SKM-1 treated with dmso at 0.1 percent for 144 hours (cell line): Measurements from ENCODE around the gene CDH24.

ENCODE experiments used
- DNase-seq: peaks from one replicate; lab custom pipeline; 2025; ENCODE audit not compliant: unreplicated experiment; lab: John Stamatoyannopoulos, UW

The CDH24 gene

DNA sequence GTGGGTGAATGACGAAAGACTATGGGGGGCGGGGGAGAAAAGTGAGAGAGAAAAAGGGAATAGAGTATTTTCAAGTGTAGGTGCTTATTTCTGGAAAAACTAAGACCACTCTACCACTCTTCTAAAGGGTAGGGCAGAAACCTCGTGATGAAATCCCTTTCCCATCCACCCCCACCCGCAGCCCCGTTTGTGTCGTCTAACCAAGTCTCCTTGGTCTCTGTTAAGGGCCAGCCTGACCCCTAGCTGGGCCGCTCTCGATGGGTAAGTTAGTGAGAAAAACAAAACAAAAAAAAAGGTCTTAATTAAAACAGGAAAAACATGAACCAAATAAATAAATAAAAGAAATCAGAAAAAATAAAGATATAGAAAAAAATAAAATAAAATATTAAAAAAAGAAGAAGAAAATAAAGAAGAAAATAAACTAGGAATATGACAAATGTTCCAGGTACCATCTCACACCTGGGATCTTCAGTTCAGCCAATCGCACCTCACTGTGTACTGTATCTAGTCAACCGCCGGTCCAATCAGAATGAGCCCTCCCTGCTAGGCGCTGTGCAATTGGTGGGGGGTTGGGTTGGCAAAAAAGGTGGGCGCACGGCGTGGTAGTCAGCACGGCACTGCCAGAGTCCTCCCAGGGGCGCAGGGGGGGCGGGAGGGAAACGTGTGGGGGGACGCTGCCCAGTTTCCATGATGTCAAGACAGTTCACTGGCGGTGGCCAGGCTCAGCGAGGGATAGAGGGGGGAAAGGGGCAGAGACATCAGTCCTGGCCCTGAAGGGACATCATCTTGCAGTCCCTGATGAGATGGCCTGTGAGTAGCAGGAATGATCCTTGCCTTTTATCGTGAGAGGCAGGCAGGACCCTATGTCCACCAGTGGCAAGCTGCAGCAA is 9.8 kb upstream of the CDH24 start:
- no peak for DNase-seq

DNA sequence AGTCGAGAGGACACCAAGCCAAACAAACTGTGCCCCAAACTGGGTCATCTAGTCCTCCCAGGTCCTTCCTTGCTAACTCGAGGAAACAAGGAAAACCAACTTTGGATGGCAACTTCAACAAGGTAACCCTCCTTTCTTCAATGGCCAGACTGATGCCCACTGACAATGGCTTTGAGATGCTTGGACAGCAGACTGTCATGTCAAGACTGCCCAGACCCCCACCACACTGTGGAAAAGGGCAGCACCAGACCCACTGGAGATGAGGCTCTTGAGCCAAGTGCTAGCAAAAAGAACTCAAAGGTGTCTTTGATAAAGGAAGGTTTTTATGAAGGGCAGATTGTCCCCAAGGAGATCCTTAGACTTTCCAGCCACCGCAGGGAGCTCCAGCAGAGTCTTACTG is 9.0 kb upstream of the CDH24 start:
- no peak for DNase-seq

- DNase-seq, result no peak
Measured at GRCh38 chr14:23063601-23064000, 6.3 kb upstream of the CDH24 start.

GRCh38 chr14:23062002-23062401 is 4.7 kb upstream of the CDH24 start:
- no peak for DNase-seq

DNA sequence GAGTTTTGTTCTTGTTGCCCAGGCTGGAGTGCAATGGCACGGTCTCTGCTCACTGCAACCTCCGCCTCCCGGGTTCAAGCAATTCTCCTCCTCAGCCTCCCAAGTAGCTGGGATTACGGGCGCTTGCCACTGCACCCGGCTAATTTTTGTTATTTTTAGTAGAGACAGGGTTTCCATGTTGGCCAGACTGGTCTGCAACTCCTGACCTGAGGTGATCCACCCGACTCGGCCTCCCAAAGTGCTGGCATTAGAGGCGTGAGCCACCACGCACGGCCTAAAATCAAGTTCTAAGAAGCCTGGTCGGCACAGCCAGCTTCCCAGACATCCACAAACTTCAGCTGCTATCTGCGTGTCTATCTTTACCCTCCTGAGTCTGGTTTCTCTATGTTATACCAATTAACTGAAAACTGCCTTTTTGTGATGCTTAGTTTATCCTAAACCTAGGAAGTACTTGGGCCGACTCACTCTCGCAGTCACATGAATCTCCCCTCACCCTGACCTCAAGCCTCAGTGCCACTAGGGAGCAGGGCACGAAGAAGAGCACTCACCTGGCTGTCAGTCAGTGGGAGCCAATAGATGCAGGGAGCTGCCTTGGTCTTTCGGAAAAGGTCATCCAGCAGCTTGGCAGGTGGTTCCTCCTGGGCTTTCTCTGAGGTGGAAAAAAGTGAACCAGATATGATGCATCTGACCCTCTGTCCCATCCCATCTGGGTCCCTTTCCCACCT is 3.4 kb upstream of the CDH24 start:
- DNase-seq, result no peak

GRCh38 chr14:23058654-23059504 is 1.6 kb upstream of the CDH24 start:
- no peak for DNase-seq

GRCh38 chr14:23057757-23058653 is 685 bp upstream of the CDH24 start:
- DNase-seq, result no peak

DNA sequence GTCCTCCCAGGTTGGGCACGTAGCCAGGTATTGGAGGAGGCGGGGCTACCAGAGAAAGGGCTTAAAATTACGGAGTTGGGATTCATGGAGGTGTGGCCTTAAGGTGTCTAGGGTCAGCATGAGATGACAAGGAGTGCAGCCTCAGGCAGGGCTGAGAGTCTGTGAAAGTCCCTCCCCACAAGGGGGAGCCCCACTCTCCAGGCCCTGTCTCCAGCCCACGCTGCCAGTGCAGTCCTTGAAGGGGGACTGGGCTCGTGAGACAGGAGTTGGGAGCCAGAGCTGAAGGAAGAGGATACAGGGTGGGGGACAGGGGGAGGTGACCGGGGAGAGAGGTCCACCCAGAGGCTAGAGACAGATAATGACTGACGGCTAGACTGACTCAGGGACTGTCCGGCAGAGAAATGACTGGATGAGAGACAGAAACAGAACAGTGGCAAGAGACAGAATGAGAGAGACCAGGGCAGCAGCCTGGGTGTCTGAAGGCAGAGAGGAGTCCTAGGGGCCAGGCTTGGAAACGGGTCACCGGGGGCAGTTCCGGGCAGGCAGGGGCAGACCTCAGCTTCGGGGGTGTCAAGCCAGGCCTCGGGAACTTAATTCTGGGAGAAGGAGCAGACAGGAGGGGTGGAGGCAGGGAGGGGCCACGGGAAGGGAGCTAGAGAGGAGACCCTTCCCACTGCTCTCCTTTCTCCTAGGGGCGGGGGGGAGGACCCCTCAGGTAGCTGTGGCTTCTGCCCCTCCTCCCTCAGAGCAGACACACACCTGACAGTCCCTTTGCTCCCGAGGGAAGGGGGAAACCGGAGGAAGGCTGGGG is 970 bp downstream of the CDH24 start:
- DNase-seq, result no peak

DNA sequence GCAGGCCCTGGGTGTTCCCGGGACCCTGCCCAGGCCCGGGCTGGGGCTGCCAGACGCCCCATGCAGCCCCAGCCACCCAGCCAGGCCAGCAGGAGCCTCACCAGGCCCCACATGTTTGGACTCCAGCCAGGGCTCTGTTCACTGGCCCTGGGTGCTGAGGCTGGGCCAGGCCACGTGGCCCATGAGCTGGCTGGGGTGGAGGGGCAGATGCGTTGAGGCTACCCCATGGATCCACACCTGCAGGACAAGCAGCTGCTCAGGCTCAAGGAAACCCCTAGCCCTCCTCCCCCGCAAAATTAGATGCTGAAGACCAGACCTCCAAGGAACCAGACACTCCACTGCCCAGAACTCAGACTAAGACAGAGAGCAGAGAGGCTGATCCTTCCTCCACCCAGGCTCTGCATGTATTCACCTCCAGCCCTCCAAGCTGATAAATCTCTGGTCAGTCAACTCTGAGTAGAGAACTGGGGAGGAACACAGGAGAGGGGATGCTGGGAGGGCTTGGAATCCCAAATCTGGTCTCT is 1.6 kb downstream of the CDH24 start:
- no peak for DNase-seq

DNA sequence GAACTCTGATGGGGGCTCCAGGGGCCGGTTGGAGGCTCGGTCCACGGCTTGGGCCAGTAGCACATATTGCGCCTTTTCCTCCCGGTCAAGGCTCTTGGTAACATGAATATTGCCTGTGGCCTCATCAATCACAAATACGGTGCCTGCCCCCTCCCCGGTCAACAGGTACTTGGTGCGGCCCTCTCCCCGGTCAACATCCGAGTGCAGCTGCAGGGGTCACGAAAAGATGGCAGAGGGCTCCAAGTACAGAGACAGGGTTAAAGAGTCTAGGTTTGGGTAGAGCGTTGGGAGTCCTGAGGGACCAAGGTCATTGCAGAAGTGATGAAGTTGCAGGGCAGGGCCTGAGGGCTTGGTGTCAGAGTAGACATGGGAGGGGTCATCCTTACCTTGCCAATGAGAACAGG is 2.2 kb downstream of the CDH24 start:
- no peak for DNase-seq

DNA sequence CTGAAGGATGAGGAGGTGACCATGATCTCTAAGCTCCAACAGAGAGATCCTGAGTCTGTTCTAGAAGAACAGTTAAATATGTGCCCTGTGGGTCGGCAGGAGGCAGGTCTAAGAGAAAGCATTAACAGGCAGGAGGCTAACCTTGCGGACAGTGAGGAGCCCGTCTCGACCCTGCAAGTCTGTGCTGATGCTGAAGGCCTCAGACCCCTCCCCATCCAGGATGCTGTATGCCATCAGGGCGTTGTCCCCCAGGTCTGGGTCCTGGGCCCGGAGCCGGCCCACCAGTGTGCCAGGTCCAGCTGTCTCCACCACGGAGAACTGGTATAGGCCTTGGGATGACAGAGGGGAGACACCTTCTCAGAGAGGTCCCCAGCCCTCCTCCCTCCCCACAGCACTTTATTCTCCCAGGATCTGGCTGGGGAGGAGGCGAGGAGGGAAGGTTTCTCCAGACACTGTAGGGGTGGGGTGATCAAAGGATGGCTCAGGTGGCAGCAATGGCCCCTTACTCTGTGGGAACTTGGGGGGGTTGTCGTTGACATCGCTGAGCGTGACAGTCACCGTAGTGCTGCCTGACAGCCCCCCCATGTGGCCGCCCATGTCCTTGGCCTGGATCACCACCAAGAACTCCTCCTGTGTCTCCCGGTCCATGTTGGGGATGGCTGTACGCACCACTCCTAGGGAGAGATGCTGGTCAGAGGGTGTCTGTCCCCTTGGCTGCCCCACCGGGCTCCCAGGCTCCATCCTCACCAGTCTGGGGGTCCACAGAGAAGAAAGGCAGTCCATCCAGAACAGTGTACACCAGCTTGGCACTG is 3.1 kb downstream of the CDH24 start:
- DNase-seq, result no peak

DNA sequence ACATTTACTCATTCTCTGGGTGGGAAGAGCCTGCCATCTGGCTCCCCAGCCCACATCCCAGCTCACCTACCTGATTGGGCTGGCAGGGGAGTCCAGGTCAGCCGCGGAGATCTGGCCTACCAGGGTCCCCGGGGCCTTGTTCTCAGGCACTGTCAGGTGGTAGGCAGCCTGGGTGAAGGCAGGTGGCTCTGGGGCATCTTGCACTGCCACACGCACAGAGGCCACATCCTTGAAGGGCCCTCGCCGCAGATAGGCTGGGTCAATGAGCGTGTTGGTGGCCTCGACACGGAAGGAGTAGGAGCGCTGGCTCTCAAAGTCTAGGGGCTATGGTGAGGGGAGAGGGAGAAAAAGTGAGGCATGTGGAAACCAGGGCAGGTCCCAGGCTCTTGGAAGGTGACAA is 3.9 kb downstream of the CDH24 start:
- DNase-seq, result no peak

DNA sequence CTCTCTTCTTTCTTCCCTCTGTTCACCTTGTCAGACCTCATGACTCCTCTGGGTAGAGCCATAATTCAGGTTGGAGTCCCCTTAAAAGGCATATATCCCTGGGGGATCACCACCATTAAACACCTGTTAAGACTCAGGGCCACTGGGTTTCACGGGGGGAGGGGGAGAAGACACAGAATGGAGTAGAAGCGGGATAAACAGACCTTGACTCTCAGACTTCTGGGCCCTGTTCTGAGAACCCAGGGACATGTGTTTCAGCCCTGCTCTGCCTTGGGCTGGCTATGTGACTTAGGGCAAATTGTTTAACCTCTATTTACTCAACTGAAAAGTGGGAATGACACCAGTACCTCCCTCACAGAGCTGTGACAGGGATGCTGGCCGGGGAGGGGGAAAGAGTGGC is 4.6 kb downstream of the CDH24 start:
- DNase-seq, result no peak

DNA sequence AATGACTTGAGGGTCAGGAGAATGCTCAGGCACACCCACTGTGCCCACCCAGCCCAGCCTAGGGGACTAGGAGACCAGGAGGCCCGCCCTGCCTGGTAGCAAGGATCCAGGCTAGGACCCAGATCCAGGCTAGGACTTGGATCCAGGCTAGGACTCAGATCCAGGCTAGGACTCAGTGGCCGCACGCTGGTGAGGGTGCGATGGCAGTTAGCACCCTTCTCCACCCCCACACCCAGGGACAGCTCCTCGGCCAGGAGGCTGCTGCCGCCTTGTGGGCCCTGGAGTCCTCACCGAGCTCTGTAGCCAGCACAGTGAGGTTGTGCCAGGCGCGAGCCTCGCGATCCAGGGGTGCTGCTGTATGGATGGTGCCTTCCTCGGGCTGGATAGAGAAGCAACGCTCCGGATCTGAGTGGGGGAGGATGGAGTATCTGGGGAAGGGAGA is 5.1 kb downstream of the CDH24 start:
- no peak for DNase-seq

GRCh38 chr14:23051141-23052057 is 5.9 kb downstream of the CDH24 start:
- DNase-seq, result no peak

GRCh38 chr14:23049011-23049410 is 8.3 kb downstream of the CDH24 start:
- no peak for DNase-seq
